ENCODE results near the gene LRP4.

DNA sequence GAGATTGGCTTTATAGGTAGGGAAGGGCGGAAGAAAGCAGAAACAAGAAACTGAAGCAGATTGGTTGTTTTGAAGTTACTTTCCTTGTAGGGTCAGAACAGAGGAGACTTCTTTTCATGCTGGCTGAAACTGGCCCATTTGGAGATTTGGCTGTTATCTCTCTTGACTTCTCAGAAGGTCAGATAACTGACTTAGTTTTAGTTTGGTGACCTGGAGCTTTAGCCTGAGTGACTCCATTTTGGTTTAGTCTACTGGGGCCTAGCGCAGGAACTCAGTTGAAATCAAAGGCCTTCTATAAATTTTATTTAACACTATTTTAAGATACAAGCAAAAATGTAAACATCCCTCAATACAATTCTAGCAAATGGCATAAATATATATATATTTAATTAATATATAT is 49.6 kb upstream of the LRP4 start:
- TF ChIP-seq EP300 (IDR thresholded peaks at IDR 0.05; ENCODE audit: borderline replicate concordance in 1 of 2, low read depth in 2 of 2, low read length in 2 of 2) = no peak
- TF ChIP-seq, protein P1, sequence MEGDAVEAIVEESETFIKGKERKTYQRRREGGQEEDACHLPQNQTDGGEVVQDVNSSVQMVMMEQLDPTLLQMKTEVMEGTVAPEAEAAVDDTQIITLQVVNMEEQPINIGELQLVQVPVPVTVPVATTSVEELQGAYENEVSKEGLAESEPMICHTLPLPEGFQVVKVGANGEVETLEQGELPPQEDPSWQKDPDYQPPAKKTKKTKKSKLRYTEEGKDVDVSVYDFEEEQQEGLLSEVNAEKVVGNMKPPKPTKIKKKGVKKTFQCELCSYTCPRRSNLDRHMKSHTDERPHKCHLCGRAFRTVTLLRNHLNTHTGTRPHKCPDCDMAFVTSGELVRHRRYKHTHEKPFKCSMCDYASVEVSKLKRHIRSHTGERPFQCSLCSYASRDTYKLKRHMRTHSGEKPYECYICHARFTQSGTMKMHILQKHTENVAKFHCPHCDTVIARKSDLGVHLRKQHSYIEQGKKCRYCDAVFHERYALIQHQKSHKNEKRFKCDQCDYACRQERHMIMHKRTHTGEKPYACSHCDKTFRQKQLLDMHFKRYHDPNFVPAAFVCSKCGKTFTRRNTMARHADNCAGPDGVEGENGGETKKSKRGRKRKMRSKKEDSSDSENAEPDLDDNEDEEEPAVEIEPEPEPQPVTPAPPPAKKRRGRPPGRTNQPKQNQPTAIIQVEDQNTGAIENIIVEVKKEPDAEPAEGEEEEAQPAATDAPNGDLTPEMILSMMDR (IDR thresholded peaks at IDR 0.05; ENCODE audit: control extremely low read depth in 1 of 3, insufficient read depth in 1 of 3, low read depth in 1 of 3, low read length in 3 of 3) = no peak
- no peak for TF ChIP-seq CEBPB (IDR thresholded peaks at IDR 0.05; ENCODE audit: low read depth, low read length)
